GM21528 (cell line): ENCODE measurements around the gene FUOM.

Source experiments
- ATAC-seq: cut with Tn5 transposase; IDR thresholded peaks from one replicate; pipeline ENCODE4 v1.9.1; 2021; ENCODE audit warnings: mild to moderate bottlenecking, moderate library complexity; ENCODE audit not compliant: unreplicated experiment, low FRiP score

The FUOM gene

DNA sequence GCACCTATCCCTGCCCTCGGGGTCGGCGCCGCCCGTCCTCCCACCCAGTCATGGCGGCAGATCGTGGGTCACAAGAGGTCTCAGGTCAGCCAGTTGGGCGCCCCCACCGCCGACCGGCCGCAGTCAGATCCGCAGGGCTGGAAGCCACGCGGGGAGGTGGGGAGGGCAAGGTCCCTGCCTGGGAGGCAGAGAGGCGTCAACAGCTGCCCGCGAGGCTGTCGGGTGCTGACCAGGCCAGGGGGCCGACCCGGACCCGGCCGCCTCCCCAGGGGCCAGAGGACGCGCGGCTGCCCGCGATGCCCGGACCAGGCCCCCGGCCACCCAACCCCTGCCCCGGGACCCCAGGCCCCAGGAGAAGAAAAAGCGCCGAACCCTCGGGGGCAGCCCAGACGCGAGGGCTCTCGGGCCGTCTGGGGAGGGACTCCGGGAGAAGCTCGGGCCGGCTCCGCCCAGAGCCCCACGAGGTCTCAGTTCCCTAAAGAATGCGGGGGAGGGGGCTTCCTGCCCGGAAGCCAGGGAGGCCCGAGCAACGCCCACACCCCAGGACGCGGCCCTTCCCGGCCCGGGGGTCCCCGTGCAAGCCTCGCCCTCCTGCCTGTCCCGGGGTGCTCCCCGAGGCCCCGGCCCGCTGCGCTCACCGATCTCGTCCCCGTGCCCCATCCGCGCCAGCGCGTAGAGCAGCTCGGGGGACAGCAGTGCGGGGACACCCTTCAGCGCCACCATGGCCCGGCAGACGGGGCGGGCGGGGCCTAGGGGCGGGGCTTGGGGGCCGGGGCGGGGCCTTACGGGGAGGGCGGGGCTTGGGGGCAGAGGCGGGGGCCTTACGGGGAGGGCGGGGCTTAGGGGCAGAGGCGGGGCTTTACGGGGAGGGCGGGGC, at the start of gene FUOM:
Gene FUOM (minus strand): TSS at position 735 of the 877 bp plus-strand sequence. CDS start 12 bp downstream, at position 723.
- ATAC-seq: peak; percentile 84

DNA sequence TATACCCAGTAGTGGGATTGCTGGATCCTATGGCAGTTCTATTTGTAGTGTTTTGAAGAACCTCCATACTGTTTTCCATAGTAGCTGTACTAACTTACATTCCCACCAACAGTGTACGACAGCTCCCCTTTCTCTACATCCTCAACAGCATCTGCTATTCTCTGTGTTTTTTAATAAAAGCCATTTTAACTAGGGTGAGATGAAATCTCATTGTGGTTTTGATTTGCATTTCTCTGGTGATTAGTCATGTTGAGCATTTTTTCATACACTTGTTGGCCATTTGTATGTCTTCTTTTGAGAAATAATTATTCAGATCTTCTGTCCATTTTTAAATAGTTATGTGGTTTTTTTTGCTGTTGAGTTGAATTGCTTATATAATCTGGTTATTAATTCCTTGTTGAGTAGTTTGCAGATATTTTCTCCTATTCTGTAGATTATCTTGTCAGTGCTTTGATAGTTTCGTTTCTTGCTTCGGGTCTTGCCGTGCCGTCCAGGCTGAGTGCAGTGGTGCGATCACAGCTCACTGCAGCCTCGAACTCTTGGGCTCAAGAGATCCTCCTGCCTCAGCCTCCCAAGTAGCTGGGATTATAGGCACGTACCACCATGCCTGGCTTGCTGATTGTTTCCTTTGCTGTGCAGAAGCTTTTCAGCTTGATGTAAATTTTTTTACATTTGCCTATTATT, 48.2 kb upstream of the FUOM start:
- no peak for ATAC-seq

DNA sequence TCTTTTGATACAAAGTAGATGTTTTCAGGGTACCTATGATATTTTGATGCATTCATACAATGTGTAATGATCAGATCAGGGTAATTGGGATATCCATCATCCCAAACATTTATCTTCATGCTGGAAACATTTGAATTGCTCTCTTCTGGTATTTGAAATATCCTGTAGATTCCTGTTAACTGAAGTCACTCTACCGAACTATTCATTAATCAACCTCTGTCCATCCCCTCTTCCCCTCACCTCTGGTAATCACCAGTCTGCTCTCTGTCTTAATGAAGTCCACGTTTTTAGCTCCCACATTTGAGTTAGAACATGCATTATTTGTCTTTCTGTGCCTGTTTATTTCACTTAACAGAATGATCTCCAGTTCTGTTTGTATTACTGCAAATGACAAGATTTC, 47.5 kb upstream of the FUOM start:
- ATAC-seq: no peak

DNA sequence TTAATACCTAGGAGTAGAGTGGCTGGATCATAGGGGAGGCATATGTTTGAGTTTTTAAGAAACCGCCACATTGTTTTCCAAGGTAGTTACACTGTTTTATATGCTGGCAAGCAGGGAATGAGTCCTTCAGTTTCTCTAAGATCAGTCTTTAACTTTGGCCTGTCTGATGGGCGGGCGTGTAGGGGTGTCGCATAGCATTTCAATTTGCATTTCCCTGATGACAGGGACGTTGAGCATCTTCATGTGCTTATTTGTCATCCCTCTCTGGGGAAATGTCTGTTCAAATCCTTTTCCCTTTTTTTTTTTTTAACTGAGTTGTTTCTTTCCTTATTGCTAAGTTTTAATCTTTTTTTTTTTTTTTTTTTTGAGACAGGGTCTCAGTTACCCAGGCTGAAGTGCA, 46.0 kb upstream of the FUOM start:
- ATAC-seq: no peak

GRCh38 chr10:133403359-133403758, 45.5 kb upstream of the FUOM start:
- ATAC-seq: no peak

DNA sequence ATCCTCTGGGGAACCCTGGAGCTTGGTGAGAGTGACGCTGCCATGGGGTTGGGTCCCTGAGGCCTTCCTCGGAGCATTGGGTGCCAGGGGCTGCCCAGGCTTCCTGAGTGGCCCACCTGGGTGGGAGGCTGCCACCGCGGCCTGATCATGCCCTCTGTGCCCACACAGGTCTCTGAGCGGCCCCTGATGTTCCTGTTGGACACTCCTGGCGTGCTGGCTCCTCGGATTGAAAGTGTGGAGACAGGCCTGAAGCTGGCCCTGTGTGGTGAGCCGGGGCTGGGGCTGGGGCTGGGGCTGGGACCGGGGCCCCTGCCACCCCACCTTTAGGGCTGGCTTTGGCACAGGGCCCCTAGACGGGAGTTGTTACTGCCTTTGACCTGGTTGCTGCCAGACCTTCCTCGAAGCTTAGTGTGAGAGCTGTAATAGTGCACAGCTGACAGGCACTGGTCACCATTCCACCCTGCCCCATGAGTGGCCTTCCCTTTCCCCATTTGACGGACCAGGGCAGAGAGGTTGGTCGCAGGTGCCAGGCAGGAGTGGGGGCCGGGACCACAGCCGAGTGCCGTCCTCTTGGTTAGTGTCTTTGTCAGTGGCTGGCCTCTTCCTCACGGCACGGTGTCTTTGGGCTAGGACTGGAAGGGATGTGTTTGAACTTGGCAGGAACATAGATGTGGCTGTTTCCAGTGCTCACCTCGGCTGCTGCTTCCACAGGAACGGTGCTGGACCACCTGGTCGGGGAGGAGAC, 44.3 kb upstream of the FUOM start:
- no peak for ATAC-seq

- ATAC-seq: peak; percentile 24
These were observed 43.7 kb upstream of the FUOM start for GRCh38 chr10:133401500-133401899.

- ATAC-seq: peak; percentile 77
These were observed 43.0 kb upstream of the FUOM start for GRCh38 chr10:133400624-133401424.

DNA sequence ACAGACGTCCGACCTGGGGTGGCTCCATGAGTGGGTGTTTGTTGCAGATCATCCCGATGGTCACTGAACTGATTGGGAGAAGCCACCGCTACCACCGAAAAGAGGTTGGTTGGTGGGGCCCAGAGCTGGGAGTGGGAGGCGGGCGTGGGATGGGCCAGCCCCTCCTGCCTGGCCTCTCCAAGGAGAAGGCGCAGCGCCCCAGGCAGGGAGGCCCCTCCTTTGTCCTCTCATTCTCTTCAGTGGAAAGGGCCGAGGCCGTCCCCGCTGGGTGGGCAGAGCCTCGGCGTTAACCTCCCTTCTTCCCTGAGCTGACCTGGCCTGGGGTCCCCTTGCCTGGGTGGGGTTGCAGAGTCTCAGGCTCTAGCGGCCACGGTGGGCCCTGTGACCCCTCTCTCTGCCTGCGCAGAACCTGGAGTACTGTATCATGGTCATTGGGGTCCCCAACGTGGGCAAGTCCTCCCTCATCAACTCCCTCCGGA, 41.3 kb upstream of the FUOM start:
- ATAC-seq: no peak

DNA sequence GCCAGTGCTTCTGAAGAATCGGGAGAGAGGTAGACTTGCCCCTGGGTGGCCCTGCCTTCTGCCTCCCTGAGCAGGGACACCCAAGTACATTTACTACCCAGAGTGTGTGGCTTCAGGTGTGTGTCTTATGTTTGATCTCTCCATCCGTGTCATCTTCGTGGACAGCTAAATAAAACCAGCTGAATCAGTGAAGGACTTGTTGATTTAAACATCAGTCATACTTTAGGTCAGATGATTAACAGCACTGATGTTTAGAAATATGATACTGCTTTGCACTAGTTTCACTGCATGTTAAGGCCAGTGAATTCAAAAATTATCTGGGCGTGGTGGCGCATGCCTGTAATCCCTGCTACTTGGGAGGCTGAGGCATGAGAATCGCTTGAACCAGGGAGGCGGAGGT, 40.1 kb upstream of the FUOM start:
- ATAC-seq: no peak

GRCh38 chr10:133396035-133396624, 38.3 kb upstream of the FUOM start:
- no peak for ATAC-seq

DNA sequence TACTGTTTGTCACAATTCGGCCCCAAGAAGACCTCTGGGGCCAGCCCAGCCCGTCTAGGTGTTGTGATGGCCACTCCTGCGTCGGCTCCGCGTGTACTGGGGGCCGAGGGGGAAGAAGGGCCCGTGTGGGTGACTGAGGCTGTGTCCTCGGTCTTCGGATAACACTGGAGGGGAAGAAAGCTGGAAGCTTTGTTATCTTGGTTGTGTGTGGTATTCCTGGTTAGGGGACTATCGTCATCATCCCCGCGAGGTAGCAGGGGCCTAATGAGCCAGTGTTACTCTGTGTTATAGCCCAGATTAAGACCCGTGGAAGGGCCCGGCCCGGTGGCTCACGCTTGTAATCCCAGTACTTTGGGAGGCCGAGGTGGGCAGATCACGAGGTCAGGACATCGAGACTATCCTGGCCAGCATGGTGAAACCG, 37.0 kb upstream of the FUOM start:
- no peak for ATAC-seq

DNA sequence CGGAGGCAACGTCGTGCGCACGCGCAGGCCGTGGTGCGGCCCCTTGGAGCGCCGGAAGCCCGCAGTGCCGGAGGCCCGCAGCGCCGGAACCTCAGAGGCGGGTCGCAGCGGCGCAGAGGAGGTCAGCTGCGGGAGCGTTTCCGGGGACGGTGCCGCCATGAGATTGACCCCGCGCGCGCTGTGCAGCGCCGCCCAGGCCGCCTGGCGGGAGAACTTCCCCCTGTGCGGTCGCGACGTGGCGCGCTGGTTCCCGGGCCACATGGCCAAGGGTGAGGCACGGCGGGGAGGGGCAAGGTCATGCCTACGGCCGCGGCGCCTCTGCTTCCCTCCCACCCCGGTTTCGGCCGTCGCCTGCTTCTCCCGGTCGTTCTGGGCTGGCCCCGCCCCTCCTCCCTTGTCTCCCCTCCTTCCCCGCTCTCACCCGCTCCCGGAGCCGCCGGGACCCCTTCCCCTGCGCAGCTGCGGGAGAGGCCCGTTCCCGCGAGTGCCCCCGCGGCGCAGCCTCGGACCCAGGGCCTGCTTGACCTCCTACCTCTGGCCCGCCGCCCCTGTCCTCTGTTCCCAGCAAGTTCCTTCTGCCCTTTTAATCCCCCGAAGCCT, 36.3 kb upstream of the FUOM start, which contains the start of gene MTG1:
Gene MTG1 (plus strand): TSS at position 94 of the 600 bp plus-strand sequence. CDS start 64 bp downstream, at position 158.
- ATAC-seq: peak; percentile 66

GRCh38 chr10:133393401-133394063, 35.7 kb upstream of the FUOM start:
- ATAC-seq: no peak

DNA sequence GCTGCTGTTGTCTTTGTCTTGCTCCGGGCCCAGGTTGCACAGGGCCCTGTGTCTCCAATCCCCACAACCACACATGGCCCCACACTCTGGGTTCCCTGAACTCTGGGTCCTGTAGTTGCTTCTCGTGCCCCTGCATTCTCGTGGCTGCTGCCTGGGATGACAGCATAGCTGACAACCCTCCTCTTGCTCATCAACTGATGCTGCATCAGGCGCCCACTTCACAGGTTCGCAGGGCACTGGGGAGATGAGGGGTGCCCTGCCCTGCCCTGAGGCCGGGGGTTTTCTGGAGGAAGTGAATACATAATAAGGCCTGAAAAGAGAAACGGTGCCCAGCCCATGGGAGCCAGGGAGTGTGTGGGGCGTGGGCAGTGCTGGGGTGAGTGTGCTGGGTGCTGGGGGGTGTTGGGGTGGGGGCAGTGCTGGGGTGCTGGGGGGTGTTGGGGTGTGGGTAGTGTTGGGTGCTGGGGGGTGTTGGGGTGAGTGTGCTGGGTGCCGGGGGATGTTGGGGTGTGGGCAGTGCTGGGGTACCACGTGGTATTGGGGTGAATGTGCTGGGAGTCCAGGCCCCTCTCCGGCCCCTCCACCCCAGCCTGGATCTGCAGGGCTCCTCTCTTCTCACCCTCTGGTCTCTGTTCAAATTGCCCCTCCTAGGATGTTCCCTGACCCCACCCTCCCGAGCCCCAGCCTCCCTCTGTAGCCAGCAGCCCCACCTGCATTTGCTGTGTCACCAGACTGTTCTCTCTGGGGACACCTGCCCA, 34.1 kb upstream of the FUOM start:
- ATAC-seq: no peak

- no peak for ATAC-seq
These were observed 33.4 kb upstream of the FUOM start for GRCh38 chr10:133391249-133391635.

DNA sequence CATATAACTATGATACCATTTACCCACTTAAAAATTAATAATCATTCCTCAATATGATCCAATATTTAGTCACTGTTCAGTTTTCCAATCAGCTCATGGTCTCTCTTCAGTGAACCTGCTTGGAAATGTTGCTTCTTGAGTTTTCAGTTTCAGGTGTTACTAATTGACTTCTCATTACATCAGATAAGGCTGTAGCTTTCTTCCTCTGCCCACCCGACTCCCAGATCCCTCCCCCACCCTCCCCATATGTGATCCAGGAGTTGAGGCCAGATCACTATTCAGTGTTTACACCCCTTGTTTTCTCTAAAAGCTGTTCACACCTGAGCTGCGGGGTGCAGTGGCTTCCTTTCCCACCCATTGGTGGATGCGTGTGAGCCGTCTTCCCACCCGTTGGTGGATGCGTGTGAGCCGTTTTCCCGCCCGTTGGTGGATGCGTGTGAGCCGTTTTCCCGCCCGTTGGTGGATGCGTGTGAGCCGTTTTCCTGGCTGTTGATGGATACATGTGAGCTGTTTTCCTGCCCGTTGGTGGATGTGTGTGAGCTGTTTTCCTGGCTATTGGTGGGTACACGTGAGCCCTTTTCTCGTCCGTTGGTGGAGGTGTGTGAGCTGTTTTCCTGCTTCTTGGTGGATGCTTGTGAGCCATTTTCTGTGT, 32.9 kb upstream of the FUOM start:
- ATAC-seq: no peak
